Panc1 (cell line): ENCODE results near the gene SLC35E3. TPM values are rescaled to one million over a fixed set of nuclear protein-coding genes. Genes with fewer than 3 reads are reported as not detected.
"Not testable (repeated sequence)": the region's sequence is repeated elsewhere in the genome, so short reads cannot be mapped to it uniquely, and the experiment has no call there.

Experiments used
- ATAC-seq: fragments of 200-7000 bp; cut with Tn5 transposase; 2 replicates; pipeline ENCODE4 v1.9.1; 2020; ENCODE audit warnings: mild to moderate bottlenecking, moderate library complexity
- BruUV-seq: library from RNA; stranded (reverse); fragments of 400-500 nt; replicated peaks from 2 replicates; lab custom pipeline; 2021; lab: Mats Ljungman, UMichigan
- CTCF ChIA-PET: fragments of 300-600 bp; sonication (Branson Sonifier 250); formaldehyde crosslinking; loops from one replicate; lab custom pipeline; 2022; ENCODE audit warnings: antibody characterized with exemption; lab: Charles Lee
- POLR2A ChIA-PET: fragments of 300-600 bp; sonication (Branson Sonifier 250); formaldehyde crosslinking; loops from one replicate; lab custom pipeline; 2022; ENCODE audit warnings: antibody characterized with exemption; lab: Charles Lee
- DNase-seq: peaks from one replicate; pipeline ENCODE4 v3.0.0-alpha.2; 2010; ENCODE audit warnings: low read depth, low spot score
- H3K27ac ChIP-seq: 2 replicates; pipeline ENCODE4 v1.5.1; 2011; ENCODE audit warnings: mild to moderate bottlenecking, low read length, inconsistent platforms
- H3K27me3 ChIP-seq: fragments of 200-500 bp; sonication (Bioruptor generic); 2 replicates; pipeline ENCODE4 v1.6.0; 2014; ENCODE audit warnings: low read length, inconsistent platforms; ENCODE audit not compliant: control insufficient read depth, insufficient read depth
- H3K36me3 ChIP-seq: fragments of 200-500 bp; sonication (Bioruptor generic); 2 replicates; pipeline ENCODE4 v1.5.1; 2014; ENCODE audit warnings: inconsistent platforms, mild to moderate bottlenecking, low read length, moderate library complexity; ENCODE audit not compliant: control insufficient read depth, insufficient read depth
- H3K4me1 ChIP-seq: 2 replicates; pipeline ENCODE4 v1.5.1; 2011; ENCODE audit warnings: inconsistent platforms, mild to moderate bottlenecking, low read length, moderate library complexity; ENCODE audit not compliant: control insufficient read depth, insufficient read depth
- H3K4me3 ChIP-seq, 2 experiments: 2 replicates each; pipeline ENCODE4 v1.5.1; 2011 to 2012; ENCODE audit warnings: low read depth in 2 of 2, low read length in 2 of 2, mild to moderate bottlenecking in 2 of 2, inconsistent platforms in 1 of 2, moderate library complexity in 1 of 2
- H3K9me3 ChIP-seq: fragments of 200-500 bp; sonication (Bioruptor generic); 2 replicates; pipeline ENCODE4 v1.5.1; 2014; ENCODE audit warnings: low read depth, mild to moderate bottlenecking, inconsistent platforms, low read length, moderate library complexity; ENCODE audit not compliant: control insufficient read depth, insufficient read depth
- CTCF ChIP-seq: fragments of 450-650 bp; IDR thresholded peaks from 2 replicates; pipeline ENCODE4 v1.5.1; 2017; ENCODE audit warnings: mild to moderate bottlenecking
- POLR2AphosphoS5 ChIP-seq: IDR thresholded peaks from 2 replicates; pipeline ENCODE4 v1.6.1; 2012; ENCODE audit warnings: mild to moderate bottlenecking, low read depth, low read length, moderate library complexity
- REST ChIP-seq, 2 experiments: IDR thresholded peaks; 2 replicates each; pipeline ENCODE4 v1.6.1; 2011 to 2012; ENCODE audit warnings: low read depth in 2 of 2, control low read depth in 1 of 2, low read length in 1 of 2, mild to moderate bottlenecking in 1 of 2, moderate library complexity in 1 of 2; ENCODE audit not compliant: insufficient read depth in 1 of 2
- SIN3A ChIP-seq: IDR thresholded peaks from 2 replicates; pipeline ENCODE4 v1.6.1; 2012; ENCODE audit warnings: low read depth, mild to moderate bottlenecking, low read length, moderate library complexity, borderline replicate concordance; ENCODE audit not compliant: insufficient read depth
- TCF7L2 ChIP-seq: IDR thresholded peaks from 2 replicates; pipeline ENCODE4 v1.6.1; 2011; ENCODE audit warnings: mild to moderate bottlenecking, low read depth, low read length, inconsistent platforms
- in situ Hi-C: cut with HindIII; loops from 2 replicates; pipeline ENCODE4 v1.10.0; 2016; ENCODE audit warnings: low sequenced_read_pairs, low pct_unique_long_range_greater_than_20kb
- intact Hi-C: fragments of 100-400 bp; cut with micrococcal nuclease; formaldehyde crosslinking; loops from one replicate; pipeline ENCODE4 v1.10.0; 2022; ENCODE audit not compliant: unreplicated experiment
- total RNA-seq: library from RNA; stranded (reverse); gene quantifications from one replicate; pipeline ENCODE4 v1.2.1, GENCODE V29; 2021; ENCODE audit not compliant: unreplicated experiment

Gene SLC35E3
- total RNA-seq, 1 experiment from 2014 or later: 15.9 TPM

- Histone ChIP-seq H3K27ac (no peak overlapping the region), H3K36me3 (peaks cover 61% of the 10 kb centered on the region), H3K27me3 (no peaks in the 10 kb centered on the region), H3K4me1 (peaks cover 8% of the 10 kb centered on the region), H3K9me3 (no peaks in the 10 kb centered on the region), H3K4me3 (no peak overlapping the region)
- intact Hi-C loops: no loop called here
- ChIA-PET CTCF (no interaction called here), POLR2A (interaction anchor here (0.6 to 0.7 kb wide), 2 partner anchors 27 to 75 kb away, joined by 7 to 10 read pairs; no protein-coding TSS in a partner anchor)
- TF ChIP-seq REST (IDR thresholded peaks at IDR 0.05; ENCODE audit: insufficient read depth in 1 of 2, low read depth in 2 of 2, low read length in 1 of 2) (no peak), SIN3A (no peak), POLR2AphosphoS5 (no peak), TCF7L2 (no peak), CTCF (no peak)
- no peak for ATAC-seq
- DNase-seq: no peak
- in situ Hi-C loops: no loop called here
- no TSS peak for BruUV-seq
Observed at GRCh38 chr12:68815928-68816800, 70.2 kb downstream of the SLC35E3 start.

- ATAC-seq, H3K9me3 ChIP-seq, CTCF ChIA-PET, H3K27ac ChIP-seq, DNase-seq, H3K4me1 ChIP-seq, H3K4me3 ChIP-seq, intact Hi-C loops, H3K27me3 ChIP-seq, BruUV-seq, in situ Hi-C loops: not testable (repeated sequence)
- peaks cover 58% of the 10 kb centered on the region for H3K36me3 ChIP-seq
- POLR2A ChIA-PET: interaction anchor here (0.5 kb wide), 1 partner anchor 84 kb away, joined by 3 read pairs; no protein-coding TSS in a partner anchor
Observed at GRCh38 chr12:68819481-68819880, 73.5 kb downstream of the SLC35E3 start.
